Measurements from ENCODE around the gene VKORC1L1. TPM values are rescaled to one million over a fixed set of nuclear protein-coding genes. Genes with fewer than 3 reads are reported as not detected.
"Not testable (repeated sequence)": the region's sequence is repeated elsewhere in the genome, so short reads cannot be mapped to it uniquely, and the experiment has no call there.

The VKORC1L1 gene
- total RNA-seq, 1 experiment from 2014 or later = 30.9 TPM

GRCh38 chr7:65857321-65857894 is 15.5 kb upstream of the VKORC1L1 start:
- BruUV-seq (replicated peaks); CTCF ChIA-PET; H3K36me3 ChIP-seq (ENCODE audit: control insufficient read depth in 1 of 2, insufficient read depth in 2 of 2, low read length in 2 of 2); H3K79me2 ChIP-seq (ENCODE audit: insufficient read depth, low read length); H3K27me3 ChIP-seq (ENCODE audit: insufficient read depth, low read length); H3K27ac ChIP-seq (ENCODE audit: low read depth, low read length); H2AFZ ChIP-seq (ENCODE audit: low read depth, low read length, poor library complexity, severe bottlenecking); H4K20me1 ChIP-seq (ENCODE audit: insufficient read depth); ATAC-seq; H3K9me3 ChIP-seq (ENCODE audit: control insufficient read depth in 1 of 2, insufficient read depth in 1 of 2, low read depth in 1 of 2, low read length in 2 of 2); H3K4me3 ChIP-seq (replicated peaks in 1 of 2; ENCODE audit: low read depth in 1 of 2, low read length in 2 of 2); DNase-seq (ENCODE audit: low read depth, low spot score); H3K4me1 ChIP-seq (ENCODE audit: control insufficient read depth in 1 of 2, insufficient read depth in 2 of 2, low read length in 2 of 2); POLR2A ChIA-PET; H3K4me2 ChIP-seq (ENCODE audit: low read length); H3K9ac ChIP-seq (ENCODE audit: low read length); RAD21 ChIA-PET (ENCODE audit: low non-redundant PET in 1 of 2, low total read pairs in 2 of 2, uncharacterized antibody in 2 of 2, unreplicated experiment in 2 of 2); intact Hi-C loops (cut with micrococcal nuclease); H3K9me2 ChIP-seq (ENCODE audit: insufficient read depth): not testable (repeated sequence)

GRCh38 chr7:65858660-65859059 is 14.2 kb upstream of the VKORC1L1 start:
- H3K9me3 ChIP-seq (ENCODE audit: control insufficient read depth in 1 of 2, insufficient read depth in 1 of 2, low read depth in 1 of 2, low read length in 2 of 2); POLR2A ChIA-PET; CTCF ChIA-PET; H3K4me3 ChIP-seq (replicated peaks in 1 of 2; ENCODE audit: low read depth in 1 of 2, low read length in 2 of 2); DNase-seq (ENCODE audit: low read depth, low spot score); H3K36me3 ChIP-seq (ENCODE audit: control insufficient read depth in 1 of 2, insufficient read depth in 2 of 2, low read length in 2 of 2); H3K4me2 ChIP-seq (ENCODE audit: low read length); H2AFZ ChIP-seq (ENCODE audit: low read depth, low read length, poor library complexity, severe bottlenecking); H4K20me1 ChIP-seq (ENCODE audit: insufficient read depth); H3K27ac ChIP-seq (ENCODE audit: low read depth, low read length); H3K9ac ChIP-seq (ENCODE audit: low read length); H3K9me2 ChIP-seq (ENCODE audit: insufficient read depth); ATAC-seq; BruUV-seq (replicated peaks); H3K4me1 ChIP-seq (ENCODE audit: control insufficient read depth in 1 of 2, insufficient read depth in 2 of 2, low read length in 2 of 2); H3K79me2 ChIP-seq (ENCODE audit: insufficient read depth, low read length); H3K27me3 ChIP-seq (ENCODE audit: insufficient read depth, low read length); intact Hi-C loops (cut with micrococcal nuclease); RAD21 ChIA-PET (ENCODE audit: low non-redundant PET in 1 of 2, low total read pairs in 2 of 2, uncharacterized antibody in 2 of 2, unreplicated experiment in 2 of 2): not testable (repeated sequence)

- H4K20me1 ChIP-seq (ENCODE audit: insufficient read depth); H2AFZ ChIP-seq (ENCODE audit: low read depth, low read length, poor library complexity, severe bottlenecking); H3K79me2 ChIP-seq (ENCODE audit: insufficient read depth, low read length); H3K36me3 ChIP-seq (ENCODE audit: control insufficient read depth in 1 of 2, insufficient read depth in 2 of 2, low read length in 2 of 2); BruUV-seq (replicated peaks); POLR2A ChIA-PET; H3K4me3 ChIP-seq (replicated peaks in 1 of 2; ENCODE audit: low read depth in 1 of 2, low read length in 2 of 2); CTCF ChIA-PET; H3K4me1 ChIP-seq (ENCODE audit: control insufficient read depth in 1 of 2, insufficient read depth in 2 of 2, low read length in 2 of 2); H3K27ac ChIP-seq (ENCODE audit: low read depth, low read length); H3K9me2 ChIP-seq (ENCODE audit: insufficient read depth); intact Hi-C loops (cut with micrococcal nuclease); H3K9ac ChIP-seq (ENCODE audit: low read length); DNase-seq (ENCODE audit: low read depth, low spot score); H3K4me2 ChIP-seq (ENCODE audit: low read length); H3K27me3 ChIP-seq (ENCODE audit: insufficient read depth, low read length); RAD21 ChIA-PET (ENCODE audit: low non-redundant PET in 1 of 2, low total read pairs in 2 of 2, uncharacterized antibody in 2 of 2, unreplicated experiment in 2 of 2); ATAC-seq; H3K9me3 ChIP-seq (ENCODE audit: control insufficient read depth in 1 of 2, insufficient read depth in 1 of 2, low read depth in 1 of 2, low read length in 2 of 2): not testable (repeated sequence)
Measured at GRCh38 chr7:65866244-65866643, 6.6 kb upstream of the VKORC1L1 start.

GRCh38 chr7:65867681-65868080 is 5.2 kb upstream of the VKORC1L1 start:
- DNase-seq (ENCODE audit: low read depth, low spot score); H3K4me3 ChIP-seq (replicated peaks in 1 of 2; ENCODE audit: low read depth in 1 of 2, low read length in 2 of 2); CTCF ChIA-PET; H3K9me2 ChIP-seq (ENCODE audit: insufficient read depth); H3K4me2 ChIP-seq (ENCODE audit: low read length); H3K79me2 ChIP-seq (ENCODE audit: insufficient read depth, low read length); H3K9me3 ChIP-seq (ENCODE audit: control insufficient read depth in 1 of 2, insufficient read depth in 1 of 2, low read depth in 1 of 2, low read length in 2 of 2); H3K36me3 ChIP-seq (ENCODE audit: control insufficient read depth in 1 of 2, insufficient read depth in 2 of 2, low read length in 2 of 2); POLR2A ChIA-PET; BruUV-seq (replicated peaks); H3K9ac ChIP-seq (ENCODE audit: low read length); H2AFZ ChIP-seq (ENCODE audit: low read depth, low read length, poor library complexity, severe bottlenecking); ATAC-seq; intact Hi-C loops (cut with micrococcal nuclease); H3K27me3 ChIP-seq (ENCODE audit: insufficient read depth, low read length); RAD21 ChIA-PET (ENCODE audit: low non-redundant PET in 1 of 2, low total read pairs in 2 of 2, uncharacterized antibody in 2 of 2, unreplicated experiment in 2 of 2); H4K20me1 ChIP-seq (ENCODE audit: insufficient read depth); H3K27ac ChIP-seq (ENCODE audit: low read depth, low read length): not testable (repeated sequence)
- H3K4me1 ChIP-seq (ENCODE audit: control insufficient read depth in 1 of 2, insufficient read depth in 2 of 2, low read length in 2 of 2) = peaks cover 7 to 11% of the 10 kb centered on the region in 2 experiments; a peak in 3 of 4 replicates

Data from HCT116 (cell line).